ENCODE data around the gene VWA8. TPM values are rescaled to one million over a fixed set of nuclear protein-coding genes. Genes with fewer than 3 reads are reported as not detected.

VWA8 gene
- total and polyA plus RNA-seq, 9 donors = 4.5 to 25.1 (median 21.0) TPM

- Histone ChIP-seq H3K9me3 (no peaks in the 10 kb centered on the region), H3K36me3 (no peaks in the 10 kb centered on the region), H3K4me3 (no peak overlapping the region), H3K27ac (no peak overlapping the region), H3K27me3 (no peaks in the 10 kb centered on the region), H3K4me1 (ENCODE audit: insufficient read depth) (no peaks in the 10 kb centered on the region)
- intact Hi-C loops (cut with DNase I) = loop anchor here in 1 of 4 donors (2.0 kb wide), 1 partner anchor 20 kb away; no protein-coding TSS in a partner anchor
- TF ChIP-seq POLR2A (IDR thresholded peaks at IDR 0.05) (no peak), CTCF (IDR thresholded peaks at IDR 0.05) (no peak), EP300 (IDR thresholded peaks at IDR 0.05) (no peak)
- no peak for DNase-seq
Measured at GRCh38 chr13:41774605-41775218, 186.2 kb downstream of the VWA8 start.

DNA sequence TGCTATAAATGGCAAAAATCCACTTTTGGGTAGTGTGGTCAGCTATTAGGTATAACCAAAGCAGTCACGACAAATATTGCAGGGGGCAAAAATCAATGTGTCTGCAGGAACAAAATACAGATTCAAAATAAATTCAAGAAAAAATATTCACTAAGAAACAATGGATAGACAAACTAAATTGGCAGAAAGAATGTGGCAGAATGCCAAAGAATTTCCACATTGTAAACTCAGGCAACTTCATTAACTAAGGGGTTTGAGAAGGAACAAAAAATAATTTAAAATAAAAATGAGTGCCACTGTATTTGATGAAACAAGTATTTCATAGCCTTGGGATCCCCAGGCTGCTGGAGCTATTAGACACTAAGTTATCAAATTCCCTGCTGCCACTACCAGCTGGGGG, 193.1 kb downstream of the VWA8 start:
- no peaks in the 10 kb centered on the region for H3K27me3 ChIP-seq
- H3K4me3 ChIP-seq = no peak overlapping the region
- DNase-seq = no peak
- 68 to 82% (median 75%) methylated on average over 1 of the region's 1 CpG for WGBS, 3 donors
- H3K36me3 ChIP-seq = no peaks in the 10 kb centered on the region
- H3K27ac ChIP-seq = no peak overlapping the region
- no peaks in the 10 kb centered on the region for H3K4me1 ChIP-seq (ENCODE audit: insufficient read depth)
- no peaks in the 10 kb centered on the region for H3K9me3 ChIP-seq
- intact Hi-C loops (cut with DNase I) = no loop called here
- TF ChIP-seq CTCF (IDR thresholded peaks at IDR 0.05) (no peak), POLR2A (IDR thresholded peaks at IDR 0.05) (no peak), EP300 (IDR thresholded peaks at IDR 0.05) (no peak)

DNA sequence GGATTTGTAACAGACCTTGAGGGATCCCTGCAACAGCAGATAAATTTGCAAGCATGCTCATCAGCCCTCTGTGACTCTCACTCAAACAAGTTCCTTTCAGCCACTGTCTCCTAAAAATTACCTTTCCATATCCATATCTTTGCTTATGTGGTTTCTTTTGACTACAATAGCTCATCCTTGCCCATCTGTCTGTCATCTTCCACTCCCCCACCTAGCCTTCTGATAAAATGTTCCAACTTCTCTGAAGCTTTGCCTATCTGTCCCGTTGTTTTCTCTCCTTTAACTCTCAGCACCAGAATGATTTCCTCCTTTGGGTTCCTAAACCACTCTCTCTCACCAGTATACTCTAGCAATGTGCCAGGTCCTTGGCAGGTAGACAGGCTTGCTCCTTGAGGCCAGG, 194.5 kb downstream of the VWA8 start:
- DNase-seq = no peak
- intact Hi-C loops (cut with DNase I) = no loop called here
- no peaks in the 10 kb centered on the region for H3K9me3 ChIP-seq
- H3K27ac ChIP-seq = no peak overlapping the region
- no peaks in the 10 kb centered on the region for H3K27me3 ChIP-seq
- WGBS, 3 donors = 20 to 40% (median 28%) methylated on average over 1 of the region's 1 CpG
- no peak overlapping the region for H3K4me3 ChIP-seq
- H3K36me3 ChIP-seq = no peaks in the 10 kb centered on the region
- no peaks in the 10 kb centered on the region for H3K4me1 ChIP-seq (ENCODE audit: insufficient read depth)
- no peak for TF ChIP-seq POLR2A (IDR thresholded peaks at IDR 0.05)
- TF ChIP-seq CTCF (IDR thresholded peaks at IDR 0.05) = no peak
- no peak for TF ChIP-seq EP300 (IDR thresholded peaks at IDR 0.05)

GRCh38 chr13:41765813-41766212, 195.1 kb downstream of the VWA8 start:
- no peak overlapping the region for H3K4me3 ChIP-seq
- no peak for DNase-seq
- H3K27ac ChIP-seq = no peak overlapping the region
- H3K36me3 ChIP-seq = no peaks in the 10 kb centered on the region
- H3K9me3 ChIP-seq = no peaks in the 10 kb centered on the region
- 69 to 80% (median 74%) methylated on average over 5 of the region's 5 CpGs for WGBS, 3 donors
- TF ChIP-seq CTCF (IDR thresholded peaks at IDR 0.05) (no peak), POLR2A (IDR thresholded peaks at IDR 0.05) (no peak), EP300 (IDR thresholded peaks at IDR 0.05) (no peak)
- intact Hi-C loops (cut with DNase I) = no loop called here
- H3K4me1 ChIP-seq (ENCODE audit: insufficient read depth) = no peaks in the 10 kb centered on the region
- H3K27me3 ChIP-seq = no peaks in the 10 kb centered on the region
